Loucy (cell line): ENCODE data around the gene TOGARAM2.

ENCODE experiments used
- H2AFZ ChIP-seq: fragments of 200-600 bp; sonication (generic); 2 replicates; pipeline ENCODE4 v1.6.0; 2016; ENCODE audit warnings: antibody characterized with exemption, mild to moderate bottlenecking, low read length, moderate library complexity
- H3F3A ChIP-seq: fragments of 200-600 bp; 2 replicates; pipeline ENCODE4 v1.6.0; 2016; ENCODE audit warnings: antibody characterized with exemption, low read depth, mild to moderate bottlenecking
- H3K27me3 ChIP-seq: fragments of 200-600 bp; sonication (generic); 2 replicates; pipeline ENCODE4 v1.6.1; 2014; ENCODE audit warnings: low read length, mild to moderate bottlenecking; ENCODE audit not compliant: insufficient read depth, poor library complexity, severe bottlenecking
- H3K36me3 ChIP-seq: fragments of 200-600 bp; sonication (generic); 2 replicates; pipeline ENCODE4 v1.6.1; 2016; ENCODE audit warnings: low read length; ENCODE audit not compliant: insufficient read depth
- H3K4me1 ChIP-seq: fragments of 200-600 bp; sonication (generic); 2 replicates; pipeline ENCODE4 v1.5.1; 2014; ENCODE audit warnings: low read length, mild to moderate bottlenecking; ENCODE audit not compliant: insufficient read depth, poor library complexity, severe bottlenecking
- H3K4me2 ChIP-seq: fragments of 200-600 bp; sonication (generic); 2 replicates; pipeline ENCODE4 v1.6.0; 2014; ENCODE audit warnings: antibody characterized with exemption, low read length, low read depth, mild to moderate bottlenecking; ENCODE audit not compliant: poor library complexity, severe bottlenecking
- H3K4me3 ChIP-seq: fragments of 200-600 bp; sonication (generic); 2 replicates; pipeline ENCODE4 v1.5.1; 2014; ENCODE audit warnings: low read length, mild to moderate bottlenecking, mixed read lengths; ENCODE audit not compliant: poor library complexity, severe bottlenecking
- H3K79me2 ChIP-seq: fragments of 200-600 bp; sonication (generic); 2 replicates; pipeline ENCODE4 v1.6.1; 2014; ENCODE audit warnings: low read length; ENCODE audit not compliant: insufficient read depth
- H3K9ac ChIP-seq: fragments of 200-600 bp; sonication (generic); 2 replicates; pipeline ENCODE4 v1.6.0; 2014; ENCODE audit warnings: mild to moderate bottlenecking, low read depth, low read length, moderate library complexity; ENCODE audit not compliant: poor library complexity, severe bottlenecking
- H3K9me2 ChIP-seq: fragments of 200-600 bp; sonication (generic); replicated peaks from 2 replicates; pipeline ENCODE4 v1.6.1; 2016; ENCODE audit warnings: low read depth, low read length, mixed read lengths
- H3K9me3 ChIP-seq: fragments of 200-600 bp; sonication (generic); 2 replicates; pipeline ENCODE4 v1.6.1; 2014; ENCODE audit warnings: mild to moderate bottlenecking, antibody characterized with exemption, low read length, low read depth; ENCODE audit not compliant: insufficient read depth
- H4K20me1 ChIP-seq: fragments of 200-600 bp; sonication (generic); 2 replicates; pipeline ENCODE4 v1.6.0; 2014; ENCODE audit warnings: antibody characterized with exemption, low read length, mild to moderate bottlenecking; ENCODE audit not compliant: insufficient read depth, poor library complexity, severe bottlenecking
- EZH2phosphoT487 ChIP-seq: fragments of 200-600 bp; IDR thresholded peaks from 2 replicates; pipeline ENCODE4 v1.6.1; 2018; ENCODE audit warnings: antibody characterized with exemption, mild to moderate bottlenecking, moderate library complexity, borderline replicate concordance
- TF ChIP-seq, protein P1 (sequence below): fragments of 200-600 bp; sonication (generic); conservative IDR thresholded peaks from 2 replicates; pipeline ENCODE4 v1.5.1; 2014; ENCODE audit warnings: mild to moderate bottlenecking, antibody characterized with exemption, low read length

Gene TOGARAM2

GRCh38 chr2:29042561-29043075, 61.5 kb downstream of the TOGARAM2 start:
- H3K9ac ChIP-seq: no peak overlapping the region
- H4K20me1 ChIP-seq: no peaks in the 10 kb centered on the region
- H3K4me3 ChIP-seq: no peak overlapping the region
- no peaks in the 10 kb centered on the region for H3K9me3 ChIP-seq
- H2AFZ ChIP-seq: no peak overlapping the region
- TF ChIP-seq, protein P1, sequence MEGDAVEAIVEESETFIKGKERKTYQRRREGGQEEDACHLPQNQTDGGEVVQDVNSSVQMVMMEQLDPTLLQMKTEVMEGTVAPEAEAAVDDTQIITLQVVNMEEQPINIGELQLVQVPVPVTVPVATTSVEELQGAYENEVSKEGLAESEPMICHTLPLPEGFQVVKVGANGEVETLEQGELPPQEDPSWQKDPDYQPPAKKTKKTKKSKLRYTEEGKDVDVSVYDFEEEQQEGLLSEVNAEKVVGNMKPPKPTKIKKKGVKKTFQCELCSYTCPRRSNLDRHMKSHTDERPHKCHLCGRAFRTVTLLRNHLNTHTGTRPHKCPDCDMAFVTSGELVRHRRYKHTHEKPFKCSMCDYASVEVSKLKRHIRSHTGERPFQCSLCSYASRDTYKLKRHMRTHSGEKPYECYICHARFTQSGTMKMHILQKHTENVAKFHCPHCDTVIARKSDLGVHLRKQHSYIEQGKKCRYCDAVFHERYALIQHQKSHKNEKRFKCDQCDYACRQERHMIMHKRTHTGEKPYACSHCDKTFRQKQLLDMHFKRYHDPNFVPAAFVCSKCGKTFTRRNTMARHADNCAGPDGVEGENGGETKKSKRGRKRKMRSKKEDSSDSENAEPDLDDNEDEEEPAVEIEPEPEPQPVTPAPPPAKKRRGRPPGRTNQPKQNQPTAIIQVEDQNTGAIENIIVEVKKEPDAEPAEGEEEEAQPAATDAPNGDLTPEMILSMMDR: no peak
- TF ChIP-seq EZH2phosphoT487: no peak
- H3K9me2 ChIP-seq: no peaks in the 10 kb centered on the region
- H3K4me2 ChIP-seq: no peak overlapping the region
- H3F3A ChIP-seq: no peaks in the 10 kb centered on the region
- no peaks in the 10 kb centered on the region for H3K27me3 ChIP-seq
- H3K79me2 ChIP-seq: no peaks in the 10 kb centered on the region
- no peaks in the 10 kb centered on the region for H3K36me3 ChIP-seq
- no peaks in the 10 kb centered on the region for H3K4me1 ChIP-seq

DNA sequence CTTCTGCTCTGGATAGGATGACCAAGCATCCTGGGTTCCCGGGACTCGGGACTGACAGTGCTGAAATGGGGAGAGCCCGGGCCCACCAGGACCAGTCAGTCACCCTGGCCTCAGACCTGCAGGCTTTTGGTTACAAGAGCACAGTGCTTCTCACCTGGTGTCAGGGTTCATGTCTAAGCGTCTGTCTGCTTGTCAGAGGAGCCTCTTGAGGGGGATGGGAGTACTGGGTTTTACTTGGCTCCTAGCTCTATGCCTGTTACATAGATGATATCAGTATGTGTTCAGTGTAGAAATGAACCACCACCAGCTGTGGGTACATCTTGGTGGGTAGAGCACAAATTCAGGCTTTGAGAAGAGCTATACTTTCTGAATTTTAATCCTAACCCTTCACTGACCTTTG, 63.4 kb downstream of the TOGARAM2 start:
- Histone ChIP-seq H2AFZ (no peak overlapping the region), H3K4me1 (no peaks in the 10 kb centered on the region), H3K79me2 (no peaks in the 10 kb centered on the region), H3F3A (no peaks in the 10 kb centered on the region), H3K9ac (no peak overlapping the region), H3K9me2 (no peaks in the 10 kb centered on the region), H3K4me3 (no peak overlapping the region), H4K20me1 (no peaks in the 10 kb centered on the region), H3K9me3 (no peaks in the 10 kb centered on the region), H3K27me3 (no peaks in the 10 kb centered on the region), H3K36me3 (no peaks in the 10 kb centered on the region), H3K4me2 (no peak overlapping the region)
- TF ChIP-seq, protein P1: no peak
- no peak for TF ChIP-seq EZH2phosphoT487

DNA sequence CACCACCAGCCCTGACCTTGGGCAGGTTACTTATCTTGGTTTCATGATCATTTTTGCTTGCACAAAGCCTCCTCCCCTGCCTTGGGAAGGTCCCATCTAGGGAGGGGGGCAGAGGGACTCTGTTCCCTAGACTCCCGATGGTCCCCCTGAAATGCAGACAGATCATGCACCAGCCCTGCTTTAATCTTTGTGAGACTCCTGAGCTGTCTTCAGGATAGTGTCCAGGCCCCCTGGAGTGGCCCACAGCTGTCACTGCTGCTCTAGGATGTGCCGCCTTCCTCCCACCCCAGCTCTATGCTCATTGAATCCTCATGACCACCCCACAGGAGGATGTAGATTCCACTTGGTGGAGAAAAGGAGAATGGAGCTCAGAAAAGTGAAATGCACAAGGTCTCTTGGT, 65.2 kb downstream of the TOGARAM2 start:
- H3K9me2 ChIP-seq: no peaks in the 10 kb centered on the region
- no peaks in the 10 kb centered on the region for H3K79me2 ChIP-seq
- H3K9ac ChIP-seq: no peak overlapping the region
- H4K20me1 ChIP-seq: no peaks in the 10 kb centered on the region
- H3K36me3 ChIP-seq: no peaks in the 10 kb centered on the region
- no peak for TF ChIP-seq EZH2phosphoT487
- TF ChIP-seq, protein P1: no peak
- no peaks in the 10 kb centered on the region for H3F3A ChIP-seq
- H3K4me2 ChIP-seq: no peak overlapping the region
- H3K4me3 ChIP-seq: no peak overlapping the region
- H3K27me3 ChIP-seq: no peaks in the 10 kb centered on the region
- no peaks in the 10 kb centered on the region for H3K9me3 ChIP-seq
- H2AFZ ChIP-seq: no peak overlapping the region
- peaks cover 4% of the 10 kb centered on the region for H3K4me1 ChIP-seq
